ENCODE results near the gene SLC16A3. TPM values are rescaled to one million over a fixed set of nuclear protein-coding genes. Genes with fewer than 3 reads are reported as not detected.

Gene SLC16A3
- total RNA-seq, 1 donor from 2014 or later: 15.6 TPM

DNA sequence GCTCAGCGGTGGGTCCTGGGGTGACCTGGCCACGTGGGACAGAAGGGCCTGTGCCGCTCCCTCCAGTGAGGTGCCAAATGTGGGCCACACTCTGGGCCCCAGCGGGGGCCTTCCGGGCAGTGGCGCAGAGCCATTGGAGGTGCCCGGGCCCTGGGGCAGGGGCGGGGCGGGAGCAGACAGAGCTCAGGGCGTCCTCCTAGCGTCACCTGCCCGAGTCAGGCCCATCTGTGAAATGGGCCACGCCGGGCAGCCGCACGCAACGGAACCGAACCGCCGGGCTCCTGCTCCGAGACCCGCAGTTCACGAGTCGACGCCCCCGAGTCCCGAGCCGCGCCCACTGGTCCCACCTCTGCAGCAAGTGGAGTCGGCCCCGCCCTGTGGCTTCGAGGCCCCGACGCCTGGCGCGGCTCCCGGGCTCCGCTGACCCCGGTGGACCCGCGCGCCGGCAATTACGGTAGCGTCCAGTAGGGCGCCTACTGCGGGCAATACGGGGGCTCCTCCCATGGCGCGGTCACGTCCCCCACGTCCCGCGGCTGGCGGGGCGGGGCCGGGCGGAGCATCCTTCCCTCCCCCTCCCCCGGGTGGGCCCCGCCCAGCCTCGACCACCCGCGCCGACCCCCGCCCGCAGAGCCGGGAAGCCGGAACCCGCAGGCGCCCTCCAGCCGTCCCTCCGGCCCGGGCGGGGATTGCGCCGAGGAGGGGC is 1.9 kb downstream of the SLC16A3 start:
- peak; percentile 83 for DNase-seq
- H3K4me3 Mint-ChIP-seq (ENCODE audit: unreplicated experiment): no peak overlapping the region

DNA sequence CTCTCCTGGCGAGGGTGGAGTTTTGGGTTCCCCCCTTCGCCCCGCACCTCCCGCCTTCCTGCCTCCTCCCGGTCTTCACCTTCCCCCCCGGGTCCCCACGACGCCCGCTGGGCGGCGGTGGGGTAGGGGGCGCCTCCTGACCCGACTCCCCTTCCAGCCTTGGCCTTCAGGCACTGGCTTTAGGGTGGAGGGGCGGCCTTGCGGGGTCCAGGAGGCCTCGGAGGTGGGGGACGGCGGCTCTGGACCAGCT is 2.4 kb downstream of the SLC16A3 start:
- Mint-ChIP-seq H3K4me3 (ENCODE audit: unreplicated experiment) (no peak overlapping the region), H3K9me3 (ENCODE audit: unreplicated experiment) (no peaks in the 10 kb centered on the region), H3K27ac (ENCODE audit: unreplicated experiment) (no peak overlapping the region), H3K4me1 (ENCODE audit: low read depth, unreplicated experiment) (peaks cover 2% of the 10 kb centered on the region), H3K27me3 (ENCODE audit: unreplicated experiment) (peaks cover 4% of the 10 kb centered on the region), H3K36me3 (ENCODE audit: unreplicated experiment) (no peaks in the 10 kb centered on the region)
- DNase-seq: no peak
- TF ChIP-seq, protein P1, sequence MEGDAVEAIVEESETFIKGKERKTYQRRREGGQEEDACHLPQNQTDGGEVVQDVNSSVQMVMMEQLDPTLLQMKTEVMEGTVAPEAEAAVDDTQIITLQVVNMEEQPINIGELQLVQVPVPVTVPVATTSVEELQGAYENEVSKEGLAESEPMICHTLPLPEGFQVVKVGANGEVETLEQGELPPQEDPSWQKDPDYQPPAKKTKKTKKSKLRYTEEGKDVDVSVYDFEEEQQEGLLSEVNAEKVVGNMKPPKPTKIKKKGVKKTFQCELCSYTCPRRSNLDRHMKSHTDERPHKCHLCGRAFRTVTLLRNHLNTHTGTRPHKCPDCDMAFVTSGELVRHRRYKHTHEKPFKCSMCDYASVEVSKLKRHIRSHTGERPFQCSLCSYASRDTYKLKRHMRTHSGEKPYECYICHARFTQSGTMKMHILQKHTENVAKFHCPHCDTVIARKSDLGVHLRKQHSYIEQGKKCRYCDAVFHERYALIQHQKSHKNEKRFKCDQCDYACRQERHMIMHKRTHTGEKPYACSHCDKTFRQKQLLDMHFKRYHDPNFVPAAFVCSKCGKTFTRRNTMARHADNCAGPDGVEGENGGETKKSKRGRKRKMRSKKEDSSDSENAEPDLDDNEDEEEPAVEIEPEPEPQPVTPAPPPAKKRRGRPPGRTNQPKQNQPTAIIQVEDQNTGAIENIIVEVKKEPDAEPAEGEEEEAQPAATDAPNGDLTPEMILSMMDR (IDR thresholded peaks at IDR 0.05; ENCODE audit: partially characterized antibody, unreplicated experiment): peak; percentile 48

More for the DNA sequence above, 1.9 kb downstream of the SLC16A3 start:
- peaks cover 2% of the 10 kb centered on the region for H3K4me1 Mint-ChIP-seq (ENCODE audit: low read depth, unreplicated experiment)
- H3K9me3 Mint-ChIP-seq (ENCODE audit: unreplicated experiment): no peaks in the 10 kb centered on the region
- no peak overlapping the region for H3K27ac Mint-ChIP-seq (ENCODE audit: unreplicated experiment)
- TF ChIP-seq, protein P1 (IDR thresholded peaks at IDR 0.05; ENCODE audit: partially characterized antibody, unreplicated experiment): peak; percentile 78
- H3K27me3 Mint-ChIP-seq (ENCODE audit: unreplicated experiment): peaks cover 4% of the 10 kb centered on the region
- no peaks in the 10 kb centered on the region for H3K36me3 Mint-ChIP-seq (ENCODE audit: unreplicated experiment)

DNA sequence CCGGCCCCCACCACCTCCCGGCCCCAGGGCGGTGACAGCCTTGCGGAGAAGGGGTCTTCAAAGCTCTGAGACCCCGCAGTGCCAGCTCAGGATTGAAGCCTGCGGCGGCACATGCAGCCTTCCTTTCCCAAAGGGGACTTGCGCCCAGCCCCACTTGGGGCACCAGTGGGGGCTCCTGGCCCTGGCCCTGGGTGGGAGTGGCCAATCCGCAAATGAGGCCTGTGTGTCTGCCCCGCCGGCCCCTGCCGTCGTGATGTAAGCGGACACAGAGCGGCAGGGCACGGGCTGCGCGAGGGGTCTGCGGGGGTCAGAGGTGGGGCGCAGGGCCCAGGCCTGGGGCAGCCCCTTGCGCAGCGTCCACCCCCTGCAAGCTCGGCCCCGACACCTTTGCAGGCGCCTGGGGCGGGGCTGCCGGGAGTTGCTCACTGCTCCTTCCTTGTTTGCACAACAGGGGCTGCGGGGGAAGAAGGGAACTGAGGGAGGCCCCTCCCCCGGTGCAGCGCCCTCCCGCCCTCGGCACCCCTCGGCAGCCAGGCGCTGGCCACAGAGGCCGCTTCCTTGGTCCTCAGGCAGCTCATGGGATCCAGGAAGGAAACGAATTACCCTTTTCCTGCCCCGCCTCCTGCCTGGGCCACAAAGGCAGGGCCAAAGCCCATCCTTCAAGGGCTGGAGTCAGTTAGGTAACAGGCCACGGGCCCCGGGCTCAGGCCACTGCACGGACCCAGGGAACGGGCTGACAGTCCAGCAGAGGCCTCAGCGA is 2.9 kb downstream of the SLC16A3 start:
- TF ChIP-seq, protein P1 (IDR thresholded peaks at IDR 0.05; ENCODE audit: partially characterized antibody, unreplicated experiment): no peak
- no peak for DNase-seq
- Mint-ChIP-seq H3K36me3 (ENCODE audit: unreplicated experiment) (no peaks in the 10 kb centered on the region), H3K9me3 (ENCODE audit: unreplicated experiment) (no peaks in the 10 kb centered on the region), H3K4me3 (ENCODE audit: unreplicated experiment) (no peak overlapping the region), H3K4me1 (ENCODE audit: low read depth, unreplicated experiment) (peaks cover 2% of the 10 kb centered on the region), H3K27me3 (ENCODE audit: unreplicated experiment) (peaks cover 4% of the 10 kb centered on the region), H3K27ac (ENCODE audit: unreplicated experiment) (no peak overlapping the region)

DNA sequence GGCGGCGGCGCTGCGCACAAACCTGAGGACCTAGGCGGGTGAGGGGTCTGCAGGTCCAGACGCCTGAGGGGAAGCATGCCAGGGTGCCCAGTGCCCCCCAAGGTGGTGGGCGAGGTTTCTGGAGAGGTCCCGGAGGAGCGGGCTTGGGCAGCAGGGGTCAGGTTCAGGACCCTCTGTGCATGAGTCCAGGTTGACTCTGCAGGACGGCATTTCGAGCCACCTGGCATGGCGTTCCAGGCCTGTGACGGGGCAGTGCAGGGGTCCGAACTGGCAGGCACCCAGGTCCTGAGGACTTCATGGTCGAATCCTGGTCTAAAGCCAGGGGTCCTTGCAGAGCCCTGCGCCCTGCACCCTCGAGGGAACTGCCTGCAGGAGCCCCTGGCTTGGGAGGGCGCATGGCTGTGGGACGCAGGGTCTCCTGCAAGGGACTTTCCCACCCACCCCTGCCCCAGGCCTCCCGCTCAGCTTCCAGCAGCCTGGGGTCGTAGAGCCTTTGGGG is 3.5 kb downstream of the SLC16A3 start:
- peaks cover 4% of the 10 kb centered on the region for H3K27me3 Mint-ChIP-seq (ENCODE audit: unreplicated experiment)
- peaks cover 2% of the 10 kb centered on the region for H3K4me1 Mint-ChIP-seq (ENCODE audit: low read depth, unreplicated experiment)
- no peaks in the 10 kb centered on the region for H3K9me3 Mint-ChIP-seq (ENCODE audit: unreplicated experiment)
- TF ChIP-seq, protein P1 (IDR thresholded peaks at IDR 0.05; ENCODE audit: partially characterized antibody, unreplicated experiment): no peak
- no peaks in the 10 kb centered on the region for H3K36me3 Mint-ChIP-seq (ENCODE audit: unreplicated experiment)
- DNase-seq: no peak
- no peak overlapping the region for H3K4me3 Mint-ChIP-seq (ENCODE audit: unreplicated experiment)
- no peak overlapping the region for H3K27ac Mint-ChIP-seq (ENCODE audit: unreplicated experiment)

All from glutamatergic neuron (in vitro differentiated cells).